Endothelial cell (in vitro differentiated cells): ENCODE measurements around the gene VPS51. TPM values are rescaled to one million over a fixed set of nuclear protein-coding genes. Genes with fewer than 3 reads are reported as not detected.

Source experiments
- DNase-seq: peaks from one replicate; pipeline ENCODE4 v3.0.0; 2021; ENCODE audit warnings: low spot score
- H3K27ac Mint-ChIP-seq: one replicate; pipeline ENCODE4 v1.8.0; 2021; ENCODE audit warnings: mixed read lengths, inconsistent platforms; ENCODE audit not compliant: unreplicated experiment
- H3K27me3 Mint-ChIP-seq: one replicate; pipeline ENCODE4 v1.8.0; 2021; ENCODE audit warnings: mild to moderate bottlenecking, moderate library complexity, mixed read lengths, inconsistent platforms; ENCODE audit not compliant: unreplicated experiment
- H3K36me3 Mint-ChIP-seq: one replicate; pipeline ENCODE4 v1.8.0; 2021; ENCODE audit warnings: mild to moderate bottlenecking, low read depth, mixed read lengths, inconsistent platforms; ENCODE audit not compliant: unreplicated experiment
- H3K4me1 Mint-ChIP-seq: one replicate; pipeline ENCODE4 v1.8.0; 2021; ENCODE audit warnings: mild to moderate bottlenecking, mixed read lengths, inconsistent platforms; ENCODE audit not compliant: unreplicated experiment
- H3K4me3 Mint-ChIP-seq: one replicate; pipeline ENCODE4 v1.8.0; 2021; ENCODE audit warnings: mild to moderate bottlenecking, mixed read lengths, inconsistent platforms; ENCODE audit not compliant: unreplicated experiment
- H3K9me3 Mint-ChIP-seq: one replicate; pipeline ENCODE4 v1.8.0; 2021; ENCODE audit warnings: mixed read lengths, inconsistent platforms; ENCODE audit not compliant: unreplicated experiment
- CTCF ChIP-seq: fragments of 200-600 bp; sonication (generic); IDR thresholded peaks from one replicate; pipeline ENCODE4 v1.5.0; 2021; ENCODE audit warnings: antibody characterized with exemption; ENCODE audit not compliant: unreplicated experiment
- total RNA-seq: library from RNA; stranded (reverse); fragmentation: NEBNext Ultra II Directional; extraction: Animal tissue kit (Norgen Biotek cat#: 25700); gene quantifications from one replicate; pipeline ENCODE4 v1.2.1, GENCODE V29; 2021; ENCODE audit not compliant: unreplicated experiment

The VPS51 gene
- total RNA-seq, 1 donor from 2014 or later = 161 TPM

GRCh38 chr11:65134240-65134951 lies 38.4 kb downstream of the VPS51 start, which contains the start of gene SYVN1:
SYVN1 (minus strand) TSS chr11:65134519; CDS start chr11:65133601, 918 bp downstream.
- Mint-ChIP-seq H3K4me1 (peaks cover 29% of the 10 kb centered on the region), H3K27ac (peak within 1 kb of the TSS; percentile 99), H3K4me3 (peak within 1 kb of the TSS; percentile 99), H3K27me3 (peaks cover 25% of the 10 kb centered on the region), H3K36me3 (peaks cover 15% of the 10 kb centered on the region), H3K9me3 (no peaks in the 10 kb centered on the region)
- DNase-seq = peak; percentile 76
- no peak for TF ChIP-seq CTCF

GRCh38 chr11:65134952-65135632 lies 39.1 kb downstream of the VPS51 start:
- no peak for TF ChIP-seq CTCF
- Mint-ChIP-seq H3K9me3 (no peaks in the 10 kb centered on the region), H3K27me3 (peaks cover 25% of the 10 kb centered on the region), H3K4me1 (peaks cover 29% of the 10 kb centered on the region), H3K4me3 (peak overlapping the region; percentile 99), H3K36me3 (peaks cover 15% of the 10 kb centered on the region), H3K27ac (peak overlapping the region; percentile 99)
- peak; percentile 72 for DNase-seq

GRCh38 chr11:65135633-65136145 lies 39.7 kb downstream of the VPS51 start:
- no peak for DNase-seq
- Mint-ChIP-seq H3K4me3 (peak overlapping the region; percentile 99), H3K36me3 (peaks cover 15% of the 10 kb centered on the region), H3K4me1 (peaks cover 29% of the 10 kb centered on the region), H3K27ac (peak overlapping the region; percentile 99), H3K9me3 (no peaks in the 10 kb centered on the region), H3K27me3 (peaks cover 25% of the 10 kb centered on the region)
- TF ChIP-seq CTCF = no peak

- TF ChIP-seq CTCF = no peak
- DNase-seq = no peak
- no peaks in the 10 kb centered on the region for H3K9me3 Mint-ChIP-seq
- peaks cover 29% of the 10 kb centered on the region for H3K4me1 Mint-ChIP-seq
- peak overlapping the region; percentile 81 for H3K4me3 Mint-ChIP-seq
- H3K27me3 Mint-ChIP-seq = peaks cover 25% of the 10 kb centered on the region
- H3K36me3 Mint-ChIP-seq = peaks cover 8% of the 10 kb centered on the region
- no peak overlapping the region for H3K27ac Mint-ChIP-seq
Measured at GRCh38 chr11:65136515-65137096, 40.6 kb downstream of the VPS51 start.
